Endothelial cell of umbilical vein (primary cell): ENCODE data around the gene ZNF225. TPM values are rescaled to one million over a fixed set of nuclear protein-coding genes. Genes with fewer than 3 reads are reported as not detected.

Experiments
- BruUV-seq: library from RNA; stranded (reverse); fragments of 400-500 nt; replicated peaks from 2 replicates; lab custom pipeline; 2021; lab: Mats Ljungman, UMichigan
- CTCF ChIA-PET: fragments of 300-600, 350-600 bp; sonication (Branson Sonifier 250); formaldehyde crosslinking; loops from one replicate; lab custom pipeline; 2021; ENCODE audit warnings: antibody characterized with exemption, inconsistent platforms; lab: Charles Lee
- POLR2A ChIA-PET: fragments of 300-600, 350-600 bp; sonication (Branson Sonifier 250); formaldehyde crosslinking; loops from one replicate; lab custom pipeline; 2021; ENCODE audit warnings: antibody characterized with exemption, inconsistent platforms; lab: Charles Lee
- DNase-seq: peaks from one replicate; pipeline ENCODE4 v3.0.0-alpha.2; 2011; ENCODE audit warnings: low read depth, low spot score
- FAIRE-seq: peaks from 2 replicates; lab custom pipeline; 2011; peaks lifted over from hg19 to GRCh38; lab: Jason Lieb, UNC
- H2AFZ ChIP-seq: 2 replicates; pipeline ENCODE4 v1.6.0; 2012; ENCODE audit warnings: low read depth, low read length, control low read depth, inconsistent platforms
- H3K27ac ChIP-seq: 2 replicates; pipeline ENCODE4 v1.5.1; 2011; ENCODE audit warnings: low read depth, mild to moderate bottlenecking, control low read depth, low read length, moderate library complexity; ENCODE audit not compliant: insufficient read depth
- H3K27me3 ChIP-seq, 2 experiments: 2 replicates each; pipeline versions ENCODE4 v1.6.0 to v1.6.1; 2011; ENCODE audit warnings: low read length in 2 of 2, mixed read lengths in 1 of 2; ENCODE audit not compliant: control insufficient read depth in 2 of 2, insufficient read depth in 2 of 2
- H3K36me3 ChIP-seq, 2 experiments: 2 replicates in 1 of 2; 3 replicates in 1 of 2; pipeline ENCODE4 v1.5.1; 2011; ENCODE audit warnings: low read length in 2 of 2, mild to moderate bottlenecking in 1 of 2, moderate library complexity in 1 of 2; ENCODE audit not compliant: control insufficient read depth in 2 of 2, insufficient read depth in 2 of 2; ENCODE audit errors: extremely low read depth in 1 of 2
- H3K4me1 ChIP-seq: 3 replicates; pipeline ENCODE4 v1.5.1; 2011; ENCODE audit warnings: mild to moderate bottlenecking, low read length; ENCODE audit not compliant: control insufficient read depth, insufficient read depth; ENCODE audit errors: extremely low read depth
- H3K4me2 ChIP-seq: 2 replicates; pipeline ENCODE4 v1.6.1; 2011; ENCODE audit warnings: low read length, control low read depth, mixed read lengths; ENCODE audit not compliant: insufficient read depth
- H3K4me3 ChIP-seq, 3 experiments: fragments of 200-600 bp in 1 of 3; sonication (generic), shearing (Covaris generic) in 1 of 3; replicated peaks in 1 of 3; 2 replicates each; pipeline ENCODE4 v1.5.1; 2011 to 2016; ENCODE audit warnings: control low read depth in 3 of 3, low read length in 3 of 3, mild to moderate bottlenecking in 2 of 3, inconsistent platforms in 1 of 3, low read depth in 1 of 3, moderate library complexity in 1 of 3; ENCODE audit not compliant: insufficient read depth in 1 of 3
- H3K79me2 ChIP-seq: 2 replicates; pipeline ENCODE4 v1.6.0; 2012; ENCODE audit warnings: low read length, inconsistent platforms; ENCODE audit not compliant: control insufficient read depth, insufficient read depth
- H3K9ac ChIP-seq: replicated peaks from 2 replicates; pipeline ENCODE3; 2011; ENCODE audit warnings: low read length, control low read depth; ENCODE audit not compliant: insufficient read depth; ENCODE audit errors: extremely low read depth
- H3K9me1 ChIP-seq: replicated peaks from 3 replicates; pipeline ENCODE4 v1.6.0; 2011; ENCODE audit warnings: mild to moderate bottlenecking, low read length; ENCODE audit not compliant: control insufficient read depth, insufficient read depth; ENCODE audit errors: extremely low read depth
- H3K9me3 ChIP-seq: replicated peaks from 2 replicates; pipeline ENCODE4 v1.5.1; 2012; ENCODE audit warnings: low read length, inconsistent platforms; ENCODE audit not compliant: control insufficient read depth, insufficient read depth
- H4K20me1 ChIP-seq: replicated peaks from 2 replicates; pipeline ENCODE3; 2011; ENCODE audit warnings: mild to moderate bottlenecking, low read length; ENCODE audit not compliant: control insufficient read depth, insufficient read depth; ENCODE audit errors: extremely low read depth
- EZH2 ChIP-seq: IDR thresholded peaks from 2 replicates; pipeline ENCODE4 v1.6.1; 2012; ENCODE audit warnings: borderline replicate concordance, low read depth, mild to moderate bottlenecking, moderate library complexity, low read length, inconsistent platforms; ENCODE audit not compliant: severe bottlenecking
- FOS ChIP-seq: IDR thresholded peaks from 2 replicates; pipeline ENCODE4 v1.6.1; 2011; ENCODE audit warnings: mild to moderate bottlenecking, low read length, moderate library complexity, borderline replicate concordance; ENCODE audit not compliant: insufficient read depth
- GATA2 ChIP-seq: IDR thresholded peaks from 2 replicates; pipeline ENCODE4 v1.7.0; 2011; ENCODE audit warnings: low read depth, mild to moderate bottlenecking, moderate library complexity, mixed read lengths, low read length; ENCODE audit not compliant: insufficient read length, insufficient read depth
- JUN ChIP-seq: IDR thresholded peaks from 2 replicates; pipeline ENCODE4 v1.6.1; 2011; ENCODE audit warnings: borderline replicate concordance, low read depth; ENCODE audit not compliant: insufficient read length, insufficient read depth
- MYC ChIP-seq: IDR thresholded peaks from one replicate; pipeline ENCODE4 v1.6.1; 2011; ENCODE audit warnings: mild to moderate bottlenecking, low read depth, low read length
- POLR2A ChIP-seq: IDR thresholded peaks from 2 replicates; pipeline ENCODE4 v1.6.1; 2012; ENCODE audit warnings: low read depth, mild to moderate bottlenecking, control low read depth, low read length
- POLR2AphosphoS5 ChIP-seq: IDR thresholded peaks from 2 replicates; pipeline ENCODE4 v1.6.1; 2012; ENCODE audit warnings: low read depth, mild to moderate bottlenecking, control low read depth, low read length, moderate library complexity; ENCODE audit not compliant: insufficient read depth
- dilution Hi-C: fragments of 300-500 bp; cut with MboI; formaldehyde crosslinking; loops from one replicate; pipeline ENCODE4 v1.15.0; 2019; ENCODE audit warnings: low sequenced_read_pairs; ENCODE audit not compliant: extremely low pct_ligation_motif_present
- intact Hi-C: fragments of 100-400 bp; cut with micrococcal nuclease; formaldehyde crosslinking; loops from one replicate; pipeline ENCODE4 v1.10.0; 2022
- polyA plus RNA-seq, 4 experiments: library from polyadenylated mRNA; depleted of rRNA in 3 of 4; stranded (reverse) in 3 of 4; unstranded in 1 of 4; fragments of >200 nt; gene quantifications; 2 replicates each; pipeline versions ENCODE4 v1.2.1 to v1.2.3, GENCODE V29; 2011 to 2012; ENCODE audit warnings: missing spikeins in 1 of 4
- total RNA-seq: library from RNA; stranded (reverse); gene quantifications from 2 replicates; pipeline ENCODE4 v1.2.3, GENCODE V29; 2021
- TF ChIP-seq, protein P1 (sequence below): IDR thresholded peaks from 2 replicates; pipeline ENCODE4 v1.6.1; 2011; ENCODE audit not compliant: insufficient read depth, insufficient read length

Gene ZNF225
- total and polyA plus RNA-seq, 2 donors (not counting 3 experiments of a cell fraction or from before 2014, with no cell fraction given), result 0.92 to 3.9 TPM

DNA sequence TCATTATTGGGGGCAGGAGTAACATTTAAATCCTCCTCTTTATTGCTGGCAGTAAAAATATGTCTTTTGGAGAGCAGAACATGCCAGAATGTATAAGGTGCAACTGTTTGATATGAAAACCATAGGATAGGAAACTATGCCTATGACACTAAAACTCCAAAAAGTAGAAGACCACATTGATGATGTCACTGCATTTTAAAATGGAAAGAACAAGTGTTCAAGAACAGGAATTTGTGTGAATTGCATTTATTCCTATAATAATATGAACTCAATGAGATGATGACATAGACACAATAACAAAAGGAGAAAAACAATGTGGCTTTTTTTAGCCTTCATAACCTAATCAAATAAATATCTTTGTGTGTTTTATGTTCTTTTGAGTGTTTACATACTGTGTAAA is 3.7 kb upstream of the ZNF225 start:
- ChIA-PET CTCF (no interaction called here), POLR2A (no interaction called here)
- Histone ChIP-seq H3K36me3 (peaks cover 3 to 9% of the 10 kb centered on the region in 2 experiments), H3K4me3 (no peak overlapping the region), H3K9ac (no peak overlapping the region), H3K27me3 (no peaks in the 10 kb centered on the region), H3K4me1 (peaks cover 6% of the 10 kb centered on the region), H3K4me2 (no peak overlapping the region), H3K9me3 (peaks cover 17% of the 10 kb centered on the region), H3K27ac (no peak overlapping the region), H3K79me2 (no peaks in the 10 kb centered on the region), H2AFZ (no peak overlapping the region), H3K9me1 (no peaks in the 10 kb centered on the region), H4K20me1 (no peaks in the 10 kb centered on the region)
- FAIRE-seq (no peak), DNase-seq (no peak)
- TF ChIP-seq JUN (no peak), MYC (no peak), POLR2AphosphoS5 (no peak), POLR2A (no peak), GATA2 (no peak), FOS (no peak), EZH2 (no peak)
- TF ChIP-seq, protein P1, sequence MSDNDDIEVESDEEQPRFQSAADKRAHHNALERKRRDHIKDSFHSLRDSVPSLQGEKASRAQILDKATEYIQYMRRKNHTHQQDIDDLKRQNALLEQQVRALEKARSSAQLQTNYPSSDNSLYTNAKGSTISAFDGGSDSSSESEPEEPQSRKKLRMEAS, result no peak
- BruUV-seq, result no TSS peak
- dilution Hi-C loops (no loop called here), intact Hi-C loops (no loop called here)

DNA sequence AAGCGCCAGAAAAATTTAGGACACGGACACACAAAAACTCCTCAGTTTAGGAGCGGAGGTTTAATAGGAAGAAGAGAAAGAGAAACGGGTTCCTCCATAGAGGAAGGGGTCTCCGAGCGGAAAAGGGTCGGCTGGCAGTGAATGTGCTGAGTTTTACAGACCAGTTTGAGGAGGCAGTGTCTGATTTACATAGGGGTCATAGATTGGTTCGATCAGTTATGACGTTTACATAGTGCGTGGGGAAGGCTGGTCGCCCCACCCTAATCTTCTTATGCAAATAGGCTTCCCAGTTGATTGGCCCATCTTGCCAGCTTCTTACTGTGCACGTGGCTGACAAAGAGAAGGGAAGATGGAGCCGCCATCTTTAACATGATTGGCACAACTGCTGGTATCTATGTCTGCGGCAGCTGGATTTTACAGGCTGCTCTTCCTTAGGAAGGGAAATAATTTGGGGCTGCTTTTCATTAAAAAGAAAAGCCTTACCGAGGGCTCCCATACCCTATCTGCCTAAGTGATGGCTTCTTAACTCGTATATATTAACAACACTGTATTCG is 1.2 kb upstream of the ZNF225 start:
- no peak for TF ChIP-seq GATA2
- TF ChIP-seq, protein P1, result peak; percentile 10
- H3K27ac ChIP-seq, result no peak overlapping the region
- peak overlapping the region; percentile 92 for H3K4me2 ChIP-seq
- H3K27me3 ChIP-seq, result no peaks in the 10 kb centered on the region
- no peaks in the 10 kb centered on the region for H3K9me1 ChIP-seq
- H3K4me3 ChIP-seq, result peak overlapping the region; percentile 80 to 94 (median 84)
- peaks cover 6% of the 10 kb centered on the region for H3K4me1 ChIP-seq
- H3K36me3 ChIP-seq, result no peaks in the 10 kb centered on the region
- peak overlapping the region; percentile 70 for H3K9ac ChIP-seq
- no peaks in the 10 kb centered on the region for H3K79me2 ChIP-seq
- peak overlapping the region; percentile 53 for H2AFZ ChIP-seq
- FAIRE-seq (peak; percentile 70), DNase-seq (peak; percentile 65)
- no TSS peak for BruUV-seq
- intact Hi-C loops (loop anchor here (2.0 to 10.0 kb wide), 5 partner anchors 29 to 357 kb away; partner anchors contain the start of genes SMG9, ZNF112, ZNF234 and ZNF45), dilution Hi-C loops (no loop called here)
- peaks cover 8% of the 10 kb centered on the region for H3K9me3 ChIP-seq
- POLR2A ChIA-PET, result no interaction called here
- no peaks in the 10 kb centered on the region for H4K20me1 ChIP-seq
- CTCF ChIA-PET, result no interaction called here
